Hepatocyte (in vitro differentiated cells): ENCODE measurements around the gene ATP6V1G3. TPM values are rescaled to one million over a fixed set of nuclear protein-coding genes. Genes with fewer than 3 reads are reported as not detected.

Experiments used
- DNase-seq: peaks from one replicate; pipeline ENCODE4 v3.0.0-alpha.2; 2016; ENCODE audit warnings: low spot score
- H2AFZ ChIP-seq: fragments of 200-600 bp; sonication (generic); 2 replicates; pipeline ENCODE4 v1.6.0; 2016; ENCODE audit warnings: antibody characterized with exemption, mild to moderate bottlenecking
- H3K27ac ChIP-seq: fragments of 200-600 bp; sonication (generic); 2 replicates; pipeline ENCODE4 v1.5.1; 2016; ENCODE audit warnings: mild to moderate bottlenecking
- H3K27me3 ChIP-seq: fragments of 200-600 bp; sonication (generic); 2 replicates; pipeline ENCODE4 v1.6.1; 2016
- H3K36me3 ChIP-seq: fragments of 200-600 bp; sonication (generic); replicated peaks from 2 replicates; pipeline ENCODE4 v1.5.1; 2016; ENCODE audit warnings: low read depth; ENCODE audit not compliant: insufficient read depth
- H3K4me1 ChIP-seq: fragments of 200-600 bp; sonication (generic); 2 replicates; pipeline ENCODE4 v1.5.1; 2016; ENCODE audit warnings: mild to moderate bottlenecking, moderate library complexity; ENCODE audit not compliant: insufficient read depth
- H3K4me2 ChIP-seq: fragments of 200-600 bp; sonication (generic); 2 replicates; pipeline ENCODE4 v1.6.0; 2016
- H3K4me3 ChIP-seq: fragments of 200-600 bp; sonication (generic); 2 replicates; pipeline ENCODE4 v1.5.1; 2016; ENCODE audit warnings: mild to moderate bottlenecking
- H3K79me2 ChIP-seq: fragments of 200-600 bp; sonication (generic); 2 replicates; pipeline ENCODE4 v1.6.0; 2017; ENCODE audit warnings: mild to moderate bottlenecking
- H3K9me2 ChIP-seq: fragments of 200-600 bp; sonication (generic); replicated peaks from 2 replicates; pipeline ENCODE4 v1.6.0; 2017; ENCODE audit warnings: mild to moderate bottlenecking; ENCODE audit not compliant: insufficient read depth
- H3K9me3 ChIP-seq: fragments of 200-600 bp; sonication (generic); 2 replicates; pipeline ENCODE4 v1.5.1; 2016; ENCODE audit warnings: low read depth, mild to moderate bottlenecking
- H4K20me1 ChIP-seq: fragments of 200-600 bp; sonication (generic); 2 replicates; pipeline ENCODE4 v1.6.0; 2016; ENCODE audit warnings: mild to moderate bottlenecking; ENCODE audit not compliant: insufficient read depth, poor library complexity, severe bottlenecking
- EZH2 ChIP-seq: fragments of 200-600 bp; sonication (generic); IDR thresholded peaks from 2 replicates; pipeline ENCODE4 v1.6.1; 2016; ENCODE audit warnings: antibody characterized with exemption, mild to moderate bottlenecking, borderline replicate concordance
- EZH2phosphoT487 ChIP-seq: fragments of 200-600 bp; sonication (generic); IDR thresholded peaks from one replicate; pipeline ENCODE4 v1.6.1; 2018; ENCODE audit warnings: antibody characterized with exemption, mild to moderate bottlenecking, low read depth, moderate library complexity; ENCODE audit not compliant: unreplicated experiment, severe bottlenecking
- WGBS: methylation state at CpG from one replicate; pipeline ENCODE4 v1.1.6; 2016; ENCODE audit warnings: low lambda C conversion rate; ENCODE audit errors: missing lambda C conversion rate; 5-methylcytosine and 5-hydroxymethylcytosine counted together
- polyA plus RNA-seq: library from polyadenylated mRNA; unstranded; fragments of >200 nt; fragmentation: Nextera tagmentation; extraction: Ambion mirVana; gene quantifications from 2 replicates; pipeline ENCODE4 v1.2.1, GENCODE V29; 2016
- total RNA-seq: library from RNA; depleted of rRNA; stranded (reverse); fragments of >200 nt; gene quantifications from 2 replicates; pipeline ENCODE4 v1.2.3, GENCODE V29; 2014
- TF ChIP-seq, protein P1 (sequence below): fragments of 200-600 bp; sonication (generic); IDR thresholded peaks from 2 replicates; pipeline ENCODE4 v1.5.1; 2016; ENCODE audit warnings: antibody characterized with exemption, mild to moderate bottlenecking; ENCODE audit not compliant: poor library complexity

The ATP6V1G3 gene
- total and polyA plus RNA-seq, 2 experiments from 2014 or later, result not detected

DNA sequence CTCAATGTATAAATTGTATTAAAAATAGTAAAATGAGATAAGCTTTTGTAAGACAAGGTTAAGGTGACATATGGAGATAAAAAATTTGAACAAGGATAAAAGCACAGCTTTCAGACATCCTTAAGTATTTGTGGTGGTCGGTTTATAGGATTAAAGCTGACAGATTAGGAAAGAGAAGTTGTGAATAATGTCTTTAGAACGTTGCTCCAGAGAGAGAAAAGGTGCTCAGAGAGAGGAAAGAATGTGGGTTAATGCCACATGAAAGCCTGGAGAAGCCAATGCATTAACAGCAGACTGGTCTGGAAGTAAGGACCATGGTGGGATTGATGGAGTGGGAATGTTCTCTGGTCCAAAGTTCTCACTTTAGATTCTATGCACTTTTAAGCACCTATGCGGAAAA, 44.8 kb downstream of the ATP6V1G3 start:
- H3K9me2 ChIP-seq, result no peaks in the 10 kb centered on the region
- no peak overlapping the region for H3K27ac ChIP-seq
- no peak for DNase-seq
- no peak overlapping the region for H3K4me3 ChIP-seq
- 56% methylated on average over 3 of the region's 3 CpGs for WGBS
- no peaks in the 10 kb centered on the region for H3K27me3 ChIP-seq
- no peaks in the 10 kb centered on the region for H4K20me1 ChIP-seq
- H3K4me2 ChIP-seq, result no peak overlapping the region
- TF ChIP-seq, protein P1, sequence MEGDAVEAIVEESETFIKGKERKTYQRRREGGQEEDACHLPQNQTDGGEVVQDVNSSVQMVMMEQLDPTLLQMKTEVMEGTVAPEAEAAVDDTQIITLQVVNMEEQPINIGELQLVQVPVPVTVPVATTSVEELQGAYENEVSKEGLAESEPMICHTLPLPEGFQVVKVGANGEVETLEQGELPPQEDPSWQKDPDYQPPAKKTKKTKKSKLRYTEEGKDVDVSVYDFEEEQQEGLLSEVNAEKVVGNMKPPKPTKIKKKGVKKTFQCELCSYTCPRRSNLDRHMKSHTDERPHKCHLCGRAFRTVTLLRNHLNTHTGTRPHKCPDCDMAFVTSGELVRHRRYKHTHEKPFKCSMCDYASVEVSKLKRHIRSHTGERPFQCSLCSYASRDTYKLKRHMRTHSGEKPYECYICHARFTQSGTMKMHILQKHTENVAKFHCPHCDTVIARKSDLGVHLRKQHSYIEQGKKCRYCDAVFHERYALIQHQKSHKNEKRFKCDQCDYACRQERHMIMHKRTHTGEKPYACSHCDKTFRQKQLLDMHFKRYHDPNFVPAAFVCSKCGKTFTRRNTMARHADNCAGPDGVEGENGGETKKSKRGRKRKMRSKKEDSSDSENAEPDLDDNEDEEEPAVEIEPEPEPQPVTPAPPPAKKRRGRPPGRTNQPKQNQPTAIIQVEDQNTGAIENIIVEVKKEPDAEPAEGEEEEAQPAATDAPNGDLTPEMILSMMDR, result no peak
- no peak for TF ChIP-seq EZH2
- TF ChIP-seq EZH2phosphoT487, result no peak
- H3K4me1 ChIP-seq, result no peaks in the 10 kb centered on the region
- H3K36me3 ChIP-seq, result no peaks in the 10 kb centered on the region
- H3K79me2 ChIP-seq, result no peaks in the 10 kb centered on the region
- no peaks in the 10 kb centered on the region for H3K9me3 ChIP-seq
- no peak overlapping the region for H2AFZ ChIP-seq

DNA sequence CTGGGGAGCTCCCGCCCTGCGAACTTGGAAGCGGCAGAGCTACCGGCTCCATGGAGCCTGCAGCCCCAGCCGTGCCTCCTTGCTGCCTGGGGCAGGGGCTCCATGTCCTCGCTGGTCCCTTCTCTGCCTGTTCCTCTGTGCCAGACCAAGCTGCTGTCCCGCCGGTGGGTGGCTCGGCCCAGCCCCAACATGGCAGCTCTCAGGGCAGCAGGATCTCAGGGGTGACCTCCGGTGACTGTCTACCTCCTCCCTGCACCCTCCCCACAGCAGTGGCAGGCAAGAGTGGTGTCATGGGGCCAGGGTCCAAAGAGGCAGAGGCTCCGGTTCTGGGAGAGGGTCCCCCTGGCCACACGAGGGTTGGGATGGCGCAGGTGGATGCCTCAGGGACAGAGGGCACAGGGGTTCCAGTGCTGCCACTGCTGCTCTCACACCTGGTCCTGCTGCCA, 45.8 kb downstream of the ATP6V1G3 start:
- TF ChIP-seq, protein P1, result no peak
- no peak for TF ChIP-seq EZH2
- TF ChIP-seq EZH2phosphoT487, result no peak
- no peak for DNase-seq

DNA sequence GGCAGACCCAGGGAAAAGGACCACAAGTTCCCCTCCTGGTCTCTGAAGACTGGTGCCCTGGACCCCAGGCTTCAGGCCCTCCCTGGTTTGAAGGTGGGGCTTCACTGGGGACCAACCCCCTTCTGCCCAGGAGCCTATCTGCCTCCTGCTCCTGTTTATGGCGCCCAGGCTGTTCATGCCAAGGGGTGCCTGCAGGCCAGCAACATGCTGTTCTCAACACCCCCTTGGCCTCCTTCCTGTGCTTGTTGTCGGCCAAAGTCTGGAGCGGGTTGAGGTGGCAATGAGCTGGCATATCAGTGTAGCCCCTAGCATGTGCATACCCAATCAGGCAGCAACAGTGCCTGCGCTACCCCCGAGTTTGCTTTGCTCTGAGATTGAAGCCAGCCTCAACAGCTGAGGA, 46.3 kb downstream of the ATP6V1G3 start:
- Histone ChIP-seq H3K79me2 (no peaks in the 10 kb centered on the region), H3K4me2 (no peak overlapping the region), H3K27ac (no peak overlapping the region), H3K4me1 (no peaks in the 10 kb centered on the region), H4K20me1 (no peaks in the 10 kb centered on the region), H3K4me3 (no peak overlapping the region), H3K9me3 (no peaks in the 10 kb centered on the region), H3K27me3 (no peaks in the 10 kb centered on the region), H2AFZ (no peak overlapping the region), H3K9me2 (no peaks in the 10 kb centered on the region), H3K36me3 (no peaks in the 10 kb centered on the region)
- DNase-seq, result no peak
- WGBS, result 98% methylated on average over 5 of the region's 5 CpGs
- no peak for TF ChIP-seq EZH2
- TF ChIP-seq, protein P1, result no peak
- TF ChIP-seq EZH2phosphoT487, result no peak

More for the DNA sequence above, 45.8 kb downstream of the ATP6V1G3 start:
- H3K36me3 ChIP-seq, result no peaks in the 10 kb centered on the region
- 97% methylated on average over 13 of the region's 13 CpGs for WGBS
- H3K4me1 ChIP-seq, result no peaks in the 10 kb centered on the region
- H3K9me3 ChIP-seq, result no peaks in the 10 kb centered on the region
- no peak overlapping the region for H3K4me3 ChIP-seq
- no peak overlapping the region for H2AFZ ChIP-seq
- no peaks in the 10 kb centered on the region for H3K9me2 ChIP-seq
- no peaks in the 10 kb centered on the region for H4K20me1 ChIP-seq
- no peak overlapping the region for H3K27ac ChIP-seq
- H3K79me2 ChIP-seq, result no peaks in the 10 kb centered on the region
- H3K27me3 ChIP-seq, result no peaks in the 10 kb centered on the region
- no peak overlapping the region for H3K4me2 ChIP-seq

DNA sequence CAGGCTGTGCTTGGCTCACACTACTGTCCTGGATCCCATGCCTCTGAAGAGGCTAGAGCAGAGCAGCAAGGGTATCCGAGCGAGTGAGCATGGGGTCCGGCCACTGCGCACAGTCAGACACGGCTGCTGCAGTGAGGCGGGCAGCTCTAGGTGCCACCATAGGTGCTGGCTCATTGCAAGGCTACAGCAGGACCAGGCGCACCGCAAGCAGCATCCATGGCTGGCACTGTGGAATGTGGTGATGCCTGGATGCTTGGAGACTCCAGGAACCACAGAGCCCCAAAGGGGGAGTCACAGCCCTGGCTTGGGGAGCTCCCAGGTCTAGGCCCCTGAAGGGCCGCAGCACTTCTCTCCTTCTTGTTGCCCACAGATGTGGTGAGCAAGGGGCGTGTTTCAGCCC, 47.2 kb downstream of the ATP6V1G3 start:
- Histone ChIP-seq H3K4me3 (no peak overlapping the region), H3K4me1 (no peaks in the 10 kb centered on the region), H3K9me3 (no peaks in the 10 kb centered on the region), H3K9me2 (no peaks in the 10 kb centered on the region), H3K79me2 (no peaks in the 10 kb centered on the region), H4K20me1 (no peaks in the 10 kb centered on the region), H2AFZ (no peak overlapping the region), H3K4me2 (no peak overlapping the region), H3K36me3 (no peaks in the 10 kb centered on the region), H3K27me3 (no peaks in the 10 kb centered on the region), H3K27ac (no peak overlapping the region)
- WGBS, result 92% methylated on average over 10 of the region's 10 CpGs
- DNase-seq, result no peak
- no peak for TF ChIP-seq EZH2phosphoT487
- TF ChIP-seq, protein P1, result no peak
- no peak for TF ChIP-seq EZH2
